HG02943 (cell line): ENCODE data around the gene CDK5RAP2.
A peak's percentile ranks its signal among the peaks of the same experiment; 100 is the strongest.

ENCODE experiments used
- ATAC-seq: cut with Tn5 transposase; IDR thresholded peaks from one replicate; pipeline ENCODE4 v1.9.1; 2021; ENCODE audit warnings: mild to moderate bottlenecking, low read depth, moderate library complexity; ENCODE audit not compliant: unreplicated experiment

CDK5RAP2 gene

GRCh38 chr9:120593250-120593954 lies 13.4 kb upstream of the CDK5RAP2 start:
- ATAC-seq: no peak

- ATAC-seq: no peak
These were observed 12.2 kb upstream of the CDK5RAP2 start for GRCh38 chr9:120592210-120592609.

GRCh38 chr9:120587328-120587727 lies 7.4 kb upstream of the CDK5RAP2 start:
- no peak for ATAC-seq

DNA sequence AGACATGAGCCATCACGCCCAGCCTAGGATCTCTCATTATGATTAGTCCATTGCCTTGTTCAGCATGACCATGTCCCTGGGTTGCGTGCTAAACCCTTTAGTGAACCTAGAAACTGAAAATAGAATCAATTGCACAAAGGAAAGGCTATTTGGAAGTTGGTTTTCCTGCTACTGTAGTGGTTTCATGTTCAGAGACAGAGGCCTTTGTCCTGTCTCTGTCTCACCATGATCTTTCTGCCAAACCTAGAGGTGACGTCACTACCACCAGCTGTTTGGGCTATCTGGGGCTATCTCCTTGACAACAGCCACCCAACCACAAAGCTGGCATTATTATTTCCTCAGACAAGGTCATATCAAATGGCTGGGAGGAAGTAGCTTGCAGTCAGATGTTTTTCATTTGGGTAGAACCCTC lies 4.0 kb upstream of the CDK5RAP2 start:
- peak; percentile 45 for ATAC-seq

GRCh38 chr9:120579139-120580050 lies 572 bp downstream of the CDK5RAP2 start:
- ATAC-seq: peak; percentile 31

DNA sequence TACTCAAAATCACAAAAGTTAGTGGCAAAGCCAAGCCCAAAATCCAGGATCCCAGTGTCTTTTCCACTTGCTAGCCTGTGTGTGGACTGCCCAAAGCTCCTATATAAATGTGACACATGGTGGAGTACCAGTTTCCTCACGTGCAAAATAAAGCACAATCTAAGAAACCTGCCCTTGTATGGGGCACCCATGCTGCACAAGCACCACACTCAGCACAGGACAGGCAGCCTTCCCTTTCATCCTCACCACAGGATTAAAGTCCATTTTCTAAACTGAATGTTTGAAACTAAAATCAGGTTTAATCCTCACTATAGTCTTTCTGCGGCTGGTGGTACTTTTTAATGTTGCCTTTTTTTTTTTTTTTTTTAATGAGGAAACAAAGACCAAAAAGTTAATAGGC lies 5.5 kb downstream of the CDK5RAP2 start:
- no peak for ATAC-seq

- no peak for ATAC-seq
These were observed 7.5 kb downstream of the CDK5RAP2 start for GRCh38 chr9:120572472-120572871.

- ATAC-seq: no peak
These were observed 8.3 kb downstream of the CDK5RAP2 start for GRCh38 chr9:120571443-120572257.

DNA sequence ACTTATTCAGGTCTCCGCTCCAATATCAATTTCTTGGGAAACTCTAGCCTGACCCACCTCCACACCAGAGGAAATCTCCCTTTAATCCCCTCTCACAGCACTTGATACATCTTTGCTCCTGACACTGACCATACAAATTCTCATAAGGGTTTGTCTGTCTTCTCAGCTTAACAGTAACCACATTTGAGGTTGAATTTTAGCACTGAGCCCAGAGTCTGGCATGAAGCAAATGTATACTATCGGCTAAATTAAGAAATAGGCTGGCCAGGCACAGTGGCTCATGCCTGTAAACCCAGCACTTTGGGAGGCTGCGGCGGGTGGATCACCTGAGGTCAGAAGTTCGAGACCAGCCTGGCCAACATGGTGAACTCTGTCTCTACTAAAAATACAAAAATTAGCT lies 9.7 kb downstream of the CDK5RAP2 start:
- ATAC-seq: no peak

GRCh38 chr9:120569556-120569955 lies 10.4 kb downstream of the CDK5RAP2 start:
- no peak for ATAC-seq

- no peak for ATAC-seq
These were observed 11.2 kb downstream of the CDK5RAP2 start for GRCh38 chr9:120568816-120569215.

DNA sequence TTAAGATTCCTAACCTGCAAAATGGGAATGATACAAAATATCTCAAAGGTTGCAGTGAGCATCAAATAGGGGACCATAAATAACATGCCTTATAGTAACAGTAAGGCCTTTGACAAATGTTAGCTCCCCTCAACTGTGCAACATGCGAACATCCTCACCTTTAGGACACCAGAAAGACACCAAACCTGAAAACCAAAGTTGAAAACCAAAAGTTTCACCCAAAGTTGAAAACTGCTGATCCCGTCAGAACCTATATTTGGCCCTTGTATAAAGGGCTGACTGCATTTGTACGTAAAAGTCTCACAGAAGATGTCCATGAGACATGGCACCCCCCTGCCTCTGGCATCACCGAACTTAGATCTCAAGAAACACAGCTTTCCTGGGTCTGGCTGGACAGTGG lies 12.1 kb downstream of the CDK5RAP2 start:
- ATAC-seq: no peak

DNA sequence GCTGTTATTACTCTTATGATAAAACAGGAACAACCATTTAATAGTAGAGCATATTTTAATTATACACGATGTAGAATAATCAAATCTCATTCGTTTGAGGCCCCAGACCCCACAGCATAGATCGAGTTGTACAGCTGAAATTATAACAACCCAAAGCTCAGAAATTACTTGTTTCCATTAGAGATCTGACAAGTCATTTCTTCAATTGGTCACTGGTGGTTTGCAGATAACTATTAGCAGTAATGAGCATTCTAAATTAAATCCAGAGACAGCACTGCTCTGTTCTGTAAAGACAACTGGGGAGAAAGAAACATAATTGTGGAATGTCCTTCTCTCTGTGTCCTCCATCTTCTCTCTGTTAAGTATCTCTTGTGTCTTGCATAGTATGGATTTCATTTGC lies 12.9 kb downstream of the CDK5RAP2 start:
- ATAC-seq: no peak

DNA sequence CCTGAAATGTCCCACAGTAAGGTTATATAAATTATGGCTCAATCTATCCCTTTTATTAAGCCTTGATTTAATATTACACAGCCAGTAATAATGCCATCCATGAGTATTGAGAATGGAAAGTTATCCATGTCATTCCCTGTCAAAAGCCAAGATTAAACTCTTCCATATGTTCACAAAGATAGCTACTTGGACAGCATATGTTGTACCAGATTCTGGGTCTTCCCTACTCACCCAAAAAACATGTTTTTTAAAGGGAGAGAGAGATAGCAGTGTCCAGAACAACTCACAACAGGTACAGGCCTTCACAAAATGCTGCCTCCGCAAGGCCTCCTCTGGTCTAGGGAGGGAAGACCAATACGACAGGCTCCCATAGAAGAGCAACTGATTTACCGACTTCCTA lies 15.4 kb downstream of the CDK5RAP2 start:
- ATAC-seq: no peak

DNA sequence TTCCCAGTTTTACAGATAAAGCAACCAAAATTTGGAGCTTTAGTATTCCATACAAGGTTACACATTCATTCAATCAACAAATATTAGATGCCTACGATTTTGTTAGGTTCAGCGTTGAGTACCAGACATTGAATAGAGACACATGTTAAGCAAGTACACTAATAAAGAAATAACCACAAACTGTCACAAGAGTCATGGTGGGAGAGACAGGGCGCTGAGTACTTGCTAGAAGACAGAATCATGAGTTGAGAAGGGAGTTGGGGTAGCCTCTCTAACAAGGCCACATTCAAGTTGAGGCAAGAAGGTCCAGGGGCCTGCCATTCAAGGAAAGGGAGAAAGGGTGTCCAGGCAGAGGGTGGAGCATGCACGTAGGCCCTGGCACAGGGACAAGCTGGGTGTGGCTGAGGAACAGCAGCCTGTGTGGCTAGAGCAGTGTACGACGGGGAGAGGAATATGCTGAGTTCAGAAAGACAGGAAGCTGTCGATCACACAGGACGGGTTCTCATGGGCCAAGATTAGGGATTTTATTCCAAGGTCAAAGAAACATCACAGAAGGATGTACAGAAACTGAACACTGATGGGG lies 17.0 kb downstream of the CDK5RAP2 start:
- ATAC-seq: no peak

DNA sequence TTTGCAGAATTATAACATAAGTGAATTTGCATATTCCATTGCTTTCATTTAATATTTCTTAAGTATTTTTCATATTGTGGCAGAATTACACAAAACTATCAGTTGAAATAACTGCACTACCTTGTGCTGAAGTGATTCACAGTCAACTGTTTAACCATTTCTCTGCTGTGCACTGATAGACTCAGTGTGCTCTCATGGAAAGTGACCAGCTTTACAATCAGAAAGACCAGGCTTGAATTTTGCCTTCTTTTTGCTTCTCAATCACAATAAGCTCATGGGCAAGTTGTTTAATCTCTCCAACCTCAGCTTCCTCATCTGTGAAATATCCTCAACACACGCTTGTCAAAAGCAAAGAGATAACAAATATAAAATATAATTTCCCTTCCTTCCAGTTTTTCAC lies 18.3 kb downstream of the CDK5RAP2 start:
- no peak for ATAC-seq

- no peak for ATAC-seq
These were observed 20.4 kb downstream of the CDK5RAP2 start for GRCh38 chr9:120559546-120559945.

- ATAC-seq: no peak
These were observed 21.5 kb downstream of the CDK5RAP2 start for GRCh38 chr9:120558454-120558853.

DNA sequence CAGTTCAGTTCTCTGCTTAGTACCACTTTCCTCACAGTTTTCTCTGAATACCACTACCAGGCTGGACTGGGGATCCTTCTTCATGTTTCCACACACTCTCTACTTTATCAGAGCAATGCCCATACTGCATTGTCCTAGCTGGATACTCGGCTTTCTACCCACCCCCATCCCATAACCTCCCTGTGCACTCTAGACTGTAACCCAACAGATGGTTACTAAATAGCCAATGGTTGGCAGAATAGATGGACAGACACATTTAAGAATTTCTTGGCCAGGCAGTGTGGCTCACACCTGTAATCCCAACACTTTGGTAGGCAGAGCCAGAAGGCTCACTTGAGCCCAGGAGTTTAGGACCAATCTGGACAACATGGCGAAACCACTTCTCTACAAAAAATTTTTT lies 22.8 kb downstream of the CDK5RAP2 start:
- ATAC-seq: no peak

DNA sequence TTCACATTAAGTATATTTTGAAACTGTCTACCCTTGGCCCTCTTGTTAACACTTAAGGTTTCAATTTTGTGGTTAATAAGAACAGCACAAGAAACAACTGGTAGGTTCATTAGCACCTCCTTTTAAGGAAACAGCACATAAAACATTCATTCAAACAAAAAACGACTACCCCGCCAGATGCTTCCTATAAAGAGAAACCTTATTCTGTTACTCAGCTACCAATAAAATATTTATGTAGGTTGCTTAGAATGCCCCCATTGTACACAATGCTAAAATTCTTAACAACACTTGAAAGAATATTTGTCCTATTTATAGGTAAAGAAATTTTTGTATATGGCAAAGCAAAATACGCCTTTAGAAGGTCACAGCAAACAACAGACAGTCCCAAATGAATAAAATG lies 23.2 kb downstream of the CDK5RAP2 start:
- no peak for ATAC-seq

DNA sequence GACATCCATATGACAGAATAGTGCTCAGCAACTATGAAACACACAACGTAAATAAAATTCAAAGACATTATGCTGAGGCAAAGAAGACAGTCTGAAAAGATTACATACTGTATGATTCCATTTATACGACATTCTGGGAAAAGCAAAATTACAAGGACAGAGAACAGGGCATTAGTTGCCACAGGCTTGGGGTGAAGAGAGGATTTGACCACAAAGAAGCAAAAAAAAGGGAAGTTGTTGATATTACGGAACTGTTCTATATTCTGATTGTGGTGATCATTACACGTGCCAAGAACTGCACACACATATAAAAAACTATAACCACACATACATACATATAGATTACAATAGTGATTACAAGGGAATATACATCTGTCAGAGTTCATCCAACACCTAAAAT lies 24.1 kb downstream of the CDK5RAP2 start:
- ATAC-seq: no peak
